Osteocyte (in vitro differentiated cells): ENCODE results near the gene CNPY4. TPM values are rescaled to one million over a fixed set of nuclear protein-coding genes. Genes with fewer than 3 reads are reported as not detected.
A peak's percentile ranks its signal among the peaks of the same experiment; 100 is the strongest.

Experiments
- DNase-seq: peaks from one replicate; pipeline ENCODE4 v3.0.0; 2021; ENCODE audit warnings: mixed read lengths; ENCODE audit not compliant: unreplicated experiment; ENCODE audit errors: extremely low spot score
- H3K27ac Mint-ChIP-seq: one replicate; pipeline ENCODE4 v1.8.0; 2021; ENCODE audit warnings: mild to moderate bottlenecking, mixed read lengths; ENCODE audit not compliant: unreplicated experiment
- H3K27me3 Mint-ChIP-seq: one replicate; pipeline ENCODE4 v1.8.0; 2021; ENCODE audit warnings: mixed read lengths; ENCODE audit not compliant: unreplicated experiment
- H3K36me3 Mint-ChIP-seq: one replicate; pipeline ENCODE4 v1.8.0; 2021; ENCODE audit warnings: mixed read lengths; ENCODE audit not compliant: unreplicated experiment
- H3K4me1 Mint-ChIP-seq: one replicate; pipeline ENCODE4 v1.8.0; 2021; ENCODE audit warnings: mixed read lengths; ENCODE audit not compliant: unreplicated experiment
- H3K4me3 Mint-ChIP-seq: one replicate; pipeline ENCODE4 v1.8.0; 2021; ENCODE audit warnings: mild to moderate bottlenecking, moderate library complexity, mixed read lengths; ENCODE audit not compliant: unreplicated experiment
- H3K9me3 Mint-ChIP-seq: one replicate; pipeline ENCODE4 v1.8.0; 2021; ENCODE audit warnings: mixed read lengths; ENCODE audit not compliant: unreplicated experiment
- total RNA-seq: library from RNA; stranded (reverse); gene quantifications from 2 replicates; pipeline ENCODE4 v1.2.1, GENCODE V29; 2021
- TF ChIP-seq, protein P1 (sequence below): fragments of 200-600 bp; sonication (generic); IDR thresholded peaks from 2 replicates; pipeline ENCODE4 v1.5.0; 2021; ENCODE audit warnings: antibody characterized with exemption, mild to moderate bottlenecking, moderate library complexity

The CNPY4 gene
- total RNA-seq, 1 donor from 2014 or later, result 33.6 TPM

DNA sequence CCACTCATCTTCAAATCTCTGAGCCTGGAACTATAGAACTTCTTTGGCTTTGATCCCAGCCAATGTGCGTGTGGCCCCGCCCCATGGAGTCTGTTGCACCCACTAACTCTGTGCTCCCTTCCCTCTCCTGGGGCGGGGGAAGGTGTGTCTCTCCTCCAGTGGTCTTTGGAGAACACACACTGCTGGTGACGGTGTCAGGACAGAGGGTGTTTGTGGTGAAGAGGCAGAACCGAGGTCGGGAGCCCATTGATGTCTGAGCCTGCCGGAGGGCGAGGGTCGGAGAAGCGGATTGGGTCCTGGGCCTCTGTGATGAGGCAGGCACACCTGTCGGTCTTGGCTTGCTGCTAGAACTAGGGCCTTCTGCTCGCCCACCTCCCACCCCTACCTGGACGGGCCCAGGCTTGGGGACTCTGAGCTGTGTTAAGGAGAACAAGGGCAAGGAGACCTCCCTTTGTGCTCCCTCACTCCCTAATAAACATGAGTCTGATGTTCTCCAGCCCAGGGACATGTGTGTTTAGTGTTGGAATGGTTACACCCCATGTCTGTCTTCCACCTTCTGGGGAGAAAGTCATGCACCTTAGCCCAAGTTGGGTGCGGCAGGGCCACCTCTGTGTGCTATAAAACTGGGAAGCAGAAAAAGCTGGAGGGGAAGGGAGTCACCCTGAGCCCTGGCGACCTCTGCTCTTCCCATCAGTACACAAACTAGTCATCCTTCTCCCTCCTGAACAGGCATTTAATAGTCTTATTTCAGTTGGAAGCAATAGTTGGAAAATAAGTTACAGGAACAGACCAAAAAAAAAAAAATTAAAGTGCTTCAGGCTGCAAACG, 34.5 kb downstream of the CNPY4 start:
- peak overlapping the region; percentile 41 for H3K27ac Mint-ChIP-seq
- TF ChIP-seq, protein P1, sequence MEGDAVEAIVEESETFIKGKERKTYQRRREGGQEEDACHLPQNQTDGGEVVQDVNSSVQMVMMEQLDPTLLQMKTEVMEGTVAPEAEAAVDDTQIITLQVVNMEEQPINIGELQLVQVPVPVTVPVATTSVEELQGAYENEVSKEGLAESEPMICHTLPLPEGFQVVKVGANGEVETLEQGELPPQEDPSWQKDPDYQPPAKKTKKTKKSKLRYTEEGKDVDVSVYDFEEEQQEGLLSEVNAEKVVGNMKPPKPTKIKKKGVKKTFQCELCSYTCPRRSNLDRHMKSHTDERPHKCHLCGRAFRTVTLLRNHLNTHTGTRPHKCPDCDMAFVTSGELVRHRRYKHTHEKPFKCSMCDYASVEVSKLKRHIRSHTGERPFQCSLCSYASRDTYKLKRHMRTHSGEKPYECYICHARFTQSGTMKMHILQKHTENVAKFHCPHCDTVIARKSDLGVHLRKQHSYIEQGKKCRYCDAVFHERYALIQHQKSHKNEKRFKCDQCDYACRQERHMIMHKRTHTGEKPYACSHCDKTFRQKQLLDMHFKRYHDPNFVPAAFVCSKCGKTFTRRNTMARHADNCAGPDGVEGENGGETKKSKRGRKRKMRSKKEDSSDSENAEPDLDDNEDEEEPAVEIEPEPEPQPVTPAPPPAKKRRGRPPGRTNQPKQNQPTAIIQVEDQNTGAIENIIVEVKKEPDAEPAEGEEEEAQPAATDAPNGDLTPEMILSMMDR, result no peak
- no peaks in the 10 kb centered on the region for H3K9me3 Mint-ChIP-seq
- H3K36me3 Mint-ChIP-seq, result peaks cover 14% of the 10 kb centered on the region
- peaks cover 33% of the 10 kb centered on the region for H3K4me1 Mint-ChIP-seq
- no peak overlapping the region for H3K4me3 Mint-ChIP-seq
- no peak for DNase-seq
- no peaks in the 10 kb centered on the region for H3K27me3 Mint-ChIP-seq

DNA sequence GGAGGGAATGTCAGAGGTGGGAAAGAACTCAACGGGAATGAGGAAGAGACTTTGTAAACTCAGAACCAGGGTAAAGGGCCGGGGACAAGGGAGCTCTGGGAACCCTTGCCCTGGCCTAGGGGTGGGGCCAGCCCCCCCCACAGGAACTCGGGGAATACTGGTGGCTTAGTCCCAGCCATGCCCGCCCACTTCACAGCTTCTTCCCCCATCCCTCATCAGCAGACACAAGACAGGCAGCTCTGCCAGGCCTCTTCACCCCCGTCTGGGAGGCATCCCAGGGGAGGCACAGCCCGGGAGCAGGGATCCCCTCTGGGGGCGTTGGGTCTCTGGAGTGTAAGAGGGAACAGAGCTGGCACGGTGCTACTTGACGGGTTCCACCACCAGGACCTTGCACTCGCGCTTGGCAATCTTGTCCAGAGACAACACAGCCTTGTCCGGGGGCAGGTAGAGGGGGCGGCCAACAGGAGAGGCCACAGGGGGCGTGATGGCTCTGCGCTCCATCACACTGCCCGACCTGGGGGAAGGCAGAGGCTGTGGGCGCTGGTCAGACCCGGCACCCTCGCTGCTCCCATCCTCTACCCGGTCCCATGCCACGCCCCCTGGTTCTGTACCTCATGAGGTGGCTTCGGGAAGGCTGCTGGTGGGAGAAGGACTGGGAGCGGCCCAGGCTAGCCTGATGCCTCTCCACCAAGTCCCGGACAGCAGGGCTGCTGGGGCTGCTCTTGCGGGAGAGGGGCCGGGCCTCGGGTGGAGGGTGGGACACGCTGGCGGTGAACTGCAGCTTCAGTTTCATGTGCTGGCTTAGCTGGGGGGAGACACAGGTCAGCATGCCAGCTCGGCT, 35.4 kb downstream of the CNPY4 start:
- H3K4me3 Mint-ChIP-seq, result no peak overlapping the region
- no peaks in the 10 kb centered on the region for H3K9me3 Mint-ChIP-seq
- H3K4me1 Mint-ChIP-seq, result peaks cover 32% of the 10 kb centered on the region
- DNase-seq, result no peak
- H3K27ac Mint-ChIP-seq, result no peak overlapping the region
- peaks cover 14% of the 10 kb centered on the region for H3K36me3 Mint-ChIP-seq
- no peaks in the 10 kb centered on the region for H3K27me3 Mint-ChIP-seq
- TF ChIP-seq, protein P1, result no peak

DNA sequence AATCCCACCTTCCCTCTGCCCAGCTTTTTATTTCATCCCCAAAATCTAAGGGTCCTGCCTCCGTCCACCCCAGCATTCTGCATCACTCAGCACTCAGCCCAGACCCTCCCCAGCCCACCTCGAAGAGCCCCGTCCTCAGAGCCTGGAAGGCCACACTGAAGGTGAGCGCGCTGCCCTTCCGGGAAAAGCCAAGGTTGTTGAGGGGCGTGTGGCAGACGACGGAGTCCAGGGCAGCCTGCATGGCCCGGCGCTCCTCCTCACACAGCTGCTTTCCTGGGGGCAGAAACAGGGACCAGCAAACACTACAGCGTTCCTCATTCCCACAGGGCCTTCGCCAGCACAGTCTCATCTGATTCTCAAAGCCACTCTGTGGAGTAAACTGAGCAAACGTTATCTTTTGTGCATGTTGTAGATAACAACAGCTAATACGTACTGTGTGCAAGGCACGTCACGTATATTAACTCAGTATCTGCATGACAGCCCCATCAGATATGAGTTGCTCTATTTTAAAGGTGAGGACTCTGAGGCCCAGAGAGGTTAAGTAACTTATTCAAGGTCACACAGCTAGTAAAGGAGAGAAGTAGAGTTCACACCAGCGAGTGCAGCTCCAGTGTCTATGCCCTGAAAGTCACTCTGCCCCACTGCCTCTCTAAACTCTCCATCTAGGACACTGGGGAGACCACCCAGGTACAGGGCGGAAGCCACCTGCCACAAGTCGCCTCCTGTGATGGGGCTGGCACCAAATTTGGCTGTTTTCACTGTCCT, 36.3 kb downstream of the CNPY4 start:
- TF ChIP-seq, protein P1, result no peak
- Mint-ChIP-seq H3K4me3 (no peak overlapping the region), H3K27ac (no peak overlapping the region), H3K9me3 (no peaks in the 10 kb centered on the region), H3K4me1 (peaks cover 23% of the 10 kb centered on the region), H3K36me3 (peaks cover 9% of the 10 kb centered on the region), H3K27me3 (no peaks in the 10 kb centered on the region)
- DNase-seq, result no peak

DNA sequence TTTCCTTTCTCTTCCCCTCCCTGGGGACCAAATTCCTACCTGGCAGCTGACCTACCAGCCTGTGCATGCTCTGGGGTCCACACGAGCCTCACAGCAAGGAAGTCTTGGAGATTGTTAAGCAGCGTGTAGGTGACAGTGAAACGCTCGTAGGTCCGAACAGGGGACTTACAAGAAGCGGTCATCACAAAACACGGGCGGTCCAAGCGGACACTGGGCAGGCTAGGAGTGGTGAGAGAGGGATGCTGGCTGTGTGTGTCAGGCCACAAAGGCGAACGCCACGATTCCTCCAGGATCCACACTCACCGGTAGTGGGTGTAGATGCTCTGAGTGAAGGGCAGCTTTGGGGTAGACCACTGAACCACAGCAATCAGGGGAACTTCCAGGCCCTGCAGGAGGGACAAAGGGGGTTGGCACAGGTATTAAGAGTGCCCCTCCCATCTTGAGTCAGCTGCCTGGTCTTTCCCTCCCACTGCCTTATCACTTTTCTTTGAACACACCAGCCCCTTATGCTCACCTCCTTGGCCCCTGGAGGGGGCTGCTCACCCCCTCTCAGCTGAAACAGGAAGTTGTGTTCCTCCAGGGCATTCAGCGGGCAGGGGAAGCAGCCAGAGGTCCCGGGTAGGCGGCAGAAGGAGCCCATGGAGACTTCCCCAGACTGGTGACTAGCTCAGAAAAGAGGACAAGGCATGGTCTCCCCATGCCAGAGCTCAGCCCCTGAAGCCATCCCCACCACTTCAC, 37.1 kb downstream of the CNPY4 start:
- no peaks in the 10 kb centered on the region for H3K27me3 Mint-ChIP-seq
- TF ChIP-seq, protein P1, result no peak
- no peak for DNase-seq
- H3K9me3 Mint-ChIP-seq, result no peaks in the 10 kb centered on the region
- peak overlapping the region; percentile 69 for H3K4me3 Mint-ChIP-seq
- peaks cover 23% of the 10 kb centered on the region for H3K4me1 Mint-ChIP-seq
- peaks cover 9% of the 10 kb centered on the region for H3K36me3 Mint-ChIP-seq
- H3K27ac Mint-ChIP-seq, result no peak overlapping the region
